H9 (cell line): ENCODE data around the gene UBL5. TPM values are rescaled to one million over a fixed set of nuclear protein-coding genes. Genes with fewer than 3 reads are reported as not detected.

Source experiments
- DNase-seq: peaks from one replicate; pipeline ENCODE4 v3.0.0-alpha.2; 2017
- H2AFZ ChIP-seq: one replicate; pipeline ENCODE4 v1.6.1; 2013; ENCODE audit warnings: mild to moderate bottlenecking, low read length, control low read depth, moderate library complexity
- H2AK5ac ChIP-seq: 2 replicates; pipeline ENCODE4 v1.6.1; 2013; ENCODE audit warnings: low read length, control low read depth, mixed read lengths; ENCODE audit not compliant: insufficient read length
- H2BK120ac ChIP-seq: one replicate; pipeline ENCODE4 v1.6.1; 2013; ENCODE audit warnings: low read depth, mild to moderate bottlenecking, low read length, control low read depth, inconsistent platforms; ENCODE audit not compliant: poor library complexity, severe bottlenecking
- H2BK12ac ChIP-seq: 2 replicates; pipeline ENCODE4 v1.6.1; 2013; ENCODE audit warnings: low read length, control low read depth, mixed read lengths, low read depth; ENCODE audit not compliant: insufficient read length
- H2BK15ac ChIP-seq: 2 replicates; pipeline ENCODE4 v1.6.1; 2013; ENCODE audit warnings: low read depth, low read length, control low read depth
- H2BK20ac ChIP-seq: one replicate; pipeline ENCODE4 v1.6.1; 2013; ENCODE audit warnings: low read depth, mild to moderate bottlenecking, low read length, control low read depth, inconsistent platforms; ENCODE audit not compliant: poor library complexity, severe bottlenecking
- H2BK5ac ChIP-seq: 2 replicates; pipeline ENCODE4 v1.6.1; 2013; ENCODE audit warnings: low read length, control low read depth, mixed read lengths; ENCODE audit not compliant: insufficient read length
- H3K14ac ChIP-seq: 2 replicates; pipeline ENCODE4 v1.6.1; 2013; ENCODE audit warnings: low read length, control low read depth; ENCODE audit not compliant: insufficient read depth
- H3K18ac ChIP-seq: 2 replicates; pipeline ENCODE4 v1.6.1; 2013; ENCODE audit warnings: low read depth, mild to moderate bottlenecking, mixed read lengths, low read length, control low read depth; ENCODE audit not compliant: insufficient read length
- H3K23ac ChIP-seq: 2 replicates; pipeline ENCODE4 v1.6.1; 2013; ENCODE audit warnings: low read length, control low read depth, mixed read lengths, low read depth; ENCODE audit not compliant: insufficient read length
- H3K23me2 ChIP-seq: 2 replicates; pipeline ENCODE4 v1.6.1; 2013; ENCODE audit warnings: low read depth, mild to moderate bottlenecking, mixed read lengths, low read length, control low read depth; ENCODE audit not compliant: insufficient read length, poor library complexity, severe bottlenecking
- H3K27ac ChIP-seq: 2 replicates; pipeline ENCODE4 v1.5.1; 2013; ENCODE audit warnings: low read length, control low read depth, mixed read lengths, low read depth; ENCODE audit not compliant: insufficient read length
- H3K27me3 ChIP-seq: 2 replicates; pipeline ENCODE4 v1.6.1; 2013; ENCODE audit warnings: low read length, control low read depth, inconsistent platforms; ENCODE audit not compliant: insufficient read depth
- H3K4ac ChIP-seq: 2 replicates; pipeline ENCODE4 v1.6.1; 2013; ENCODE audit warnings: low read depth, mild to moderate bottlenecking, control low read depth, inconsistent platforms, low read length, moderate library complexity
- H3K4me1 ChIP-seq: 2 replicates; pipeline ENCODE4 v1.6.1; 2013; ENCODE audit warnings: low read length, control low read depth, inconsistent platforms; ENCODE audit not compliant: insufficient read depth
- H3K4me2 ChIP-seq: 2 replicates; pipeline ENCODE4 v1.6.1; 2013; ENCODE audit warnings: low read length, control low read depth, mixed read lengths; ENCODE audit not compliant: insufficient read length, insufficient read depth
- H3K56ac ChIP-seq: 2 replicates; pipeline ENCODE4 v1.6.1; 2013; ENCODE audit warnings: low read depth, mild to moderate bottlenecking, mixed read lengths, low read length, control low read depth; ENCODE audit not compliant: insufficient read length
- H3K79me1 ChIP-seq: 2 replicates; pipeline ENCODE4 v1.6.1; 2013; ENCODE audit warnings: low read depth, mild to moderate bottlenecking, moderate library complexity, low read length, control low read depth, inconsistent platforms; ENCODE audit not compliant: insufficient read depth, poor library complexity, severe bottlenecking
- H3K79me2 ChIP-seq: 2 replicates; pipeline ENCODE4 v1.6.1; 2013; ENCODE audit warnings: low read length, control low read depth, inconsistent platforms; ENCODE audit not compliant: insufficient read depth
- H3K9ac ChIP-seq: 2 replicates; pipeline ENCODE4 v1.6.1; 2013; ENCODE audit warnings: low read length, control low read depth, mixed read lengths; ENCODE audit not compliant: insufficient read length; ENCODE audit errors: extremely low read depth
- H3K9me3 ChIP-seq: one replicate; pipeline ENCODE4 v1.6.1; 2013; ENCODE audit warnings: low read depth, low read length, inconsistent platforms; ENCODE audit not compliant: control insufficient read depth
- H3T11ph ChIP-seq: one replicate; pipeline ENCODE4 v1.6.1; 2013; ENCODE audit warnings: mild to moderate bottlenecking, low read length, control low read depth, inconsistent platforms
- H4K20me1 ChIP-seq: one replicate; pipeline ENCODE4 v1.6.1; 2013; ENCODE audit not compliant: control insufficient read depth, insufficient read length, insufficient read depth
- H4K5ac ChIP-seq: 2 replicates; pipeline ENCODE4 v1.6.1; 2013; ENCODE audit warnings: low read depth, mild to moderate bottlenecking, mixed read lengths, low read length, control low read depth; ENCODE audit not compliant: insufficient read length
- H4K8ac ChIP-seq: replicated peaks from 2 replicates; pipeline ENCODE4 v1.6.1; 2013; ENCODE audit warnings: low read length, control low read depth, mixed read lengths, low read depth; ENCODE audit not compliant: insufficient read length
- H4K91ac ChIP-seq: 2 replicates; pipeline ENCODE4 v1.6.1; 2013; ENCODE audit warnings: low read depth, mild to moderate bottlenecking, moderate library complexity, mixed read lengths, low read length, control low read depth; ENCODE audit not compliant: insufficient read length
- H3K27ac Mint-ChIP-seq, 3 experiments: 2 replicates in 2 of 3; 3 replicates in 1 of 3; pipeline ENCODE4 v1.8.0; 2020 to 2021; ENCODE audit warnings: mixed read lengths in 3 of 3, mild to moderate bottlenecking in 1 of 3, moderate library complexity in 1 of 3
- H3K27me3 Mint-ChIP-seq: 2 replicates; pipeline ENCODE4 v1.8.0; 2021; ENCODE audit warnings: low read depth, mild to moderate bottlenecking, moderate library complexity, mixed read lengths
- H3K36me3 Mint-ChIP-seq, 3 experiments: 2 replicates in 2 of 3; 3 replicates in 1 of 3; pipeline ENCODE4 v1.8.0; 2020 to 2021; ENCODE audit warnings: low read depth in 3 of 3, mixed read lengths in 3 of 3; ENCODE audit not compliant: insufficient read depth in 1 of 3
- H3K4me1 Mint-ChIP-seq, 2 experiments: 2 replicates each; pipeline ENCODE4 v1.8.0; 2020; ENCODE audit warnings: mixed read lengths in 2 of 2
- H3K4me3 Mint-ChIP-seq, 2 experiments: 2 replicates in 1 of 2; 3 replicates in 1 of 2; pipeline ENCODE4 v1.8.0; 2020 to 2021; ENCODE audit warnings: mild to moderate bottlenecking in 2 of 2, mixed read lengths in 2 of 2, moderate library complexity in 1 of 2
- H3K9me3 Mint-ChIP-seq, 2 experiments: 2 replicates in 1 of 2; 3 replicates in 1 of 2; pipeline ENCODE4 v1.8.0; 2020; ENCODE audit warnings: mild to moderate bottlenecking in 2 of 2, mixed read lengths in 2 of 2, moderate library complexity in 1 of 2
- CTCF ChIP-seq: fragments of 200-600 bp; sonication (generic); conservative IDR thresholded peaks from 3 replicates; pipeline ENCODE4 v1.8.0; 2021; ENCODE audit warnings: antibody characterized with exemption, mild to moderate bottlenecking
- WGBS: extraction: QIAGEN DNeasy Blood & Tissue Kit; methylation state at CpG from one replicate; pipeline ENCODE4 v1.1.7; 2013; ENCODE audit warnings: missing lambda C conversion rate, low lambda C conversion rate, mixed read lengths; ENCODE audit not compliant: insufficient read length; ENCODE audit errors: extremely low coverage; 5-methylcytosine and 5-hydroxymethylcytosine counted together
- total RNA-seq: library from RNA; stranded (reverse); gene quantifications from 2 replicates; pipeline ENCODE4 v1.2.1, GENCODE V29; 2021

Gene UBL5
- total RNA-seq, 1 experiment from 2014 or later: 393 TPM

- Histone ChIP-seq H4K20me1 (no peaks in the 10 kb centered on the region), H3K4me1 (no peaks in the 10 kb centered on the region), H3K4ac (no peak overlapping the region), H4K91ac (no peak overlapping the region), H2BK12ac (no peak overlapping the region), H2BK5ac (no peak overlapping the region), H2BK120ac (no peak overlapping the region), H3K4me2 (no peak overlapping the region), H3K79me1 (no peaks in the 10 kb centered on the region), H3K18ac (no peak overlapping the region), H2AFZ (no peak overlapping the region), H3K27me3 (no peaks in the 10 kb centered on the region), H3K23ac (no peak overlapping the region), H3T11ph (no peak overlapping the region), H3K23me2 (no peaks in the 10 kb centered on the region), H4K5ac (no peak overlapping the region), H3K9me3 (no peaks in the 10 kb centered on the region), H3K27ac (no peak overlapping the region), H2BK20ac (no peak overlapping the region), H3K14ac (no peak overlapping the region), H2BK15ac (no peak overlapping the region), H3K9ac (no peak overlapping the region), H4K8ac (no peak overlapping the region), H3K79me2 (no peaks in the 10 kb centered on the region), H3K56ac (no peak overlapping the region), H2AK5ac (no peak overlapping the region)
- no CpG with 5 or more reads among the region's 1 CpG for WGBS
- TF ChIP-seq CTCF: no peak
- H3K9me3 Mint-ChIP-seq: no peaks in the 10 kb centered on the region
- no peak for DNase-seq
- no peak overlapping the region for H3K27ac Mint-ChIP-seq
- H3K27me3 Mint-ChIP-seq: no peaks in the 10 kb centered on the region
- H3K4me1 Mint-ChIP-seq: peaks cover 8 to 21% of the 10 kb centered on the region in 2 experiments
- peaks cover 17 to 38% (median 33%) of the 10 kb centered on the region in 3 experiments; a peak in 6 of 7 replicates for H3K36me3 Mint-ChIP-seq
- no peak overlapping the region for H3K4me3 Mint-ChIP-seq
Observed at GRCh38 chr19:9861503-9861902, 33.8 kb downstream of the UBL5 start.
